Choroid plexus epithelial cell (primary cell): Measurements from ENCODE around the gene GTF3C1.

Experiments
- DNase-seq: peaks from one replicate; pipeline ENCODE4 v3.0.0-alpha.2; 2010; ENCODE audit warnings: low read depth
- H3K4me3 ChIP-seq: 2 replicates; pipeline ENCODE4 v1.5.1; 2011; ENCODE audit warnings: low read depth, mild to moderate bottlenecking, control low read depth, low read length, moderate library complexity
- TF ChIP-seq, protein P1 (sequence below): conservative IDR thresholded peaks from 2 replicates; pipeline ENCODE4 v1.5.1; 2011; ENCODE audit warnings: low read depth, mild to moderate bottlenecking, control low read depth, inconsistent platforms, low read length, moderate library complexity

GTF3C1 gene

GRCh38 chr16:27549464-27549745 lies 308 bp downstream of the GTF3C1 start:
- no peak for DNase-seq
- H3K4me3 ChIP-seq: peak overlapping the region; percentile 95
- TF ChIP-seq, protein P1, sequence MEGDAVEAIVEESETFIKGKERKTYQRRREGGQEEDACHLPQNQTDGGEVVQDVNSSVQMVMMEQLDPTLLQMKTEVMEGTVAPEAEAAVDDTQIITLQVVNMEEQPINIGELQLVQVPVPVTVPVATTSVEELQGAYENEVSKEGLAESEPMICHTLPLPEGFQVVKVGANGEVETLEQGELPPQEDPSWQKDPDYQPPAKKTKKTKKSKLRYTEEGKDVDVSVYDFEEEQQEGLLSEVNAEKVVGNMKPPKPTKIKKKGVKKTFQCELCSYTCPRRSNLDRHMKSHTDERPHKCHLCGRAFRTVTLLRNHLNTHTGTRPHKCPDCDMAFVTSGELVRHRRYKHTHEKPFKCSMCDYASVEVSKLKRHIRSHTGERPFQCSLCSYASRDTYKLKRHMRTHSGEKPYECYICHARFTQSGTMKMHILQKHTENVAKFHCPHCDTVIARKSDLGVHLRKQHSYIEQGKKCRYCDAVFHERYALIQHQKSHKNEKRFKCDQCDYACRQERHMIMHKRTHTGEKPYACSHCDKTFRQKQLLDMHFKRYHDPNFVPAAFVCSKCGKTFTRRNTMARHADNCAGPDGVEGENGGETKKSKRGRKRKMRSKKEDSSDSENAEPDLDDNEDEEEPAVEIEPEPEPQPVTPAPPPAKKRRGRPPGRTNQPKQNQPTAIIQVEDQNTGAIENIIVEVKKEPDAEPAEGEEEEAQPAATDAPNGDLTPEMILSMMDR: no peak

GRCh38 chr16:27547851-27548250 lies 1.9 kb downstream of the GTF3C1 start:
- no peak overlapping the region for H3K4me3 ChIP-seq
- TF ChIP-seq, protein P1: no peak
- DNase-seq: no peak

- no peak overlapping the region for H3K4me3 ChIP-seq
- TF ChIP-seq, protein P1: no peak
- peak; percentile 82 for DNase-seq
Observed at GRCh38 chr16:27547134-27547533, 2.6 kb downstream of the GTF3C1 start.

DNA sequence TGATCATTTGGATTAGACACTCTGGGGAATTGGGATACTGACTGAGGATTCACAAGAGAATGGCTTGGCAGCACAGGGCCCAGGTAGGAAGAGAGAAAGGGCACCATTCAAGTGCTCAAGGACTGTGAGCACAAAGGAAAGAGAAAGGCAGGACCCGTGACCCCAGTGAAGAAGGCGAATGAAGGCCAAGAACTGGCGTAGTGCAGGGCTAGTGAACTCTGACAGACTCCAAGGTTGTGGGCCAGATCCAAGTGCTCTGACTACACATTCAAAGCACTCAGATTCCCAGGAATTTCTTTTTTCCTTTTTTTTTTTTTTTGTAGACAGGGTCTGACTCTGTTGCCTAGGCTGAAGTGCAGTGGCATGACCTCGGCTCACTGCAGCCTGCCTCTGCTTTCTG lies 5.0 kb downstream of the GTF3C1 start:
- DNase-seq: no peak
- TF ChIP-seq, protein P1: no peak
- no peak overlapping the region for H3K4me3 ChIP-seq

DNA sequence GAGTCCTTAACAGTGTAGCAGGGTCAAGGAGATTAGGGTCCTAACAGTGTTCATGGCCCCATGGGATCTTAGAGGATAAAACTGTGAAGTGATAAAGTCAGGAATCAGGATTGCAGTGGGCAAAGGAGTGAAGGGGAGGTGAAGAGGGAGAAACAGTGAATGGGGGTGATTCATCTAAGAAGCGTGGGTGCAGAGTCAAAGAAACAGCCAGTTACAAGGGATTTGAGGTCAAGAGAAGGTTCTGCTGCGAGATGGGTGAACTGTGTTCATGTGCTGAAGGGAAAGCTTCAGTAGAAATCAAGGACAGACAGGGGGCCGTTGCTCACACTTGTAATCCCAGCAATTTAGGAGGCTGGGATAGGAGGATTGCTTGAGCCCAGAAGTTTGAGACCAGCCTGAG lies 5.9 kb downstream of the GTF3C1 start:
- H3K4me3 ChIP-seq: no peak overlapping the region
- DNase-seq: no peak
- TF ChIP-seq, protein P1: no peak

GRCh38 chr16:27539636-27540035 lies 10.1 kb downstream of the GTF3C1 start:
- TF ChIP-seq, protein P1: no peak
- H3K4me3 ChIP-seq: no peak overlapping the region
- DNase-seq: no peak

DNA sequence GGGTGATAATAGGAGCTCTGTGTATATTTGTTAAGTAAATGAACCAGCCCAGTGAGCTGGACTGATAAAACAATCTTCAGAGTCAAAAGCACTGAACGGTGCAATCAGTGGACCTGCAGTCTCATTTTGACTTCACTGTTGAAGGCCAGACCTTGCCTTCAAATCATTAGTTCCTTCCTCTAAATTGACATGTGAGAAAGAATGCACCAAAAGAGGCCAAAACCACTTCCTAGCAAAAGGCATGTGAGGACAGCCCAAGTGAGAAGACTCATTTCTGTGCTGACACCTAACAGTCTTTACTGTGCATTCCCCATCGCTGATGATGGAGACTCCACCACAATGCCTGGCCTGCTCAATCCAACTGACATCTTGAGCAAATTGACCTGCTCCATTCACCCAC lies 10.6 kb downstream of the GTF3C1 start:
- TF ChIP-seq, protein P1: no peak
- DNase-seq: peak; percentile 23
- no peak overlapping the region for H3K4me3 ChIP-seq
